AG09319 (cell line): ENCODE measurements around the gene OTOP1.
"Not testable (repeated sequence)": the region's sequence is repeated elsewhere in the genome, so short reads cannot be mapped to it uniquely, and the experiment has no call there.

ENCODE experiments used
- DNase-seq: peaks from one replicate; pipeline ENCODE4 v3.0.0-alpha.2; 2010; ENCODE audit warnings: low read depth; ENCODE audit errors: extremely low read depth
- TF ChIP-seq, protein P1 (sequence below): IDR thresholded peaks from 2 replicates; pipeline ENCODE4 v1.5.1; 2011; ENCODE audit warnings: low read depth, mild to moderate bottlenecking, inconsistent platforms, low read length, moderate library complexity

Gene OTOP1

DNA sequence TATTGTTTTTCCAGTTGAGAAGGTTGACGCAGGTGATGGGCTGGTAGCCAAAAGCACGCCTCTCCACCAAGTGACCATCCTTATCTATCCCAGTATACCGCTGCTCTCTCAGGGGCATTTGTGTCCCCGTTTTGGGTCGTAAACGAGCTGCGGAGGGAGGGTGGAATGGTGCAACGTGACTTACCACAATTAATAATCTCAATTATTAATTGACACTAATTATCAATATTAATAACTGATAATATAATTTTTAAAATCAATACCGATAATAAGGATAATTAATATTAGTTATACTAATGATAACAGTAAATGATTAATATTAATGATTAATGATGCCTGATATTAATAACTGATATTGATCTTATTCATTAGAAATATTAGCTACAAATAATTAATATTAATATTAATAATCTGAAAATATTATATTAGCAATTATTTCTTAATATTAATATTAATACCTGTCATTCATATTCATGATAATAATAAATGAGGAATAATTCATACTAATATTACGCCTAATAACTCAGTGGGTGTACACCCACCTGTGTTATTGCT is 56.1 kb downstream of the OTOP1 start:
- TF ChIP-seq, protein P1, sequence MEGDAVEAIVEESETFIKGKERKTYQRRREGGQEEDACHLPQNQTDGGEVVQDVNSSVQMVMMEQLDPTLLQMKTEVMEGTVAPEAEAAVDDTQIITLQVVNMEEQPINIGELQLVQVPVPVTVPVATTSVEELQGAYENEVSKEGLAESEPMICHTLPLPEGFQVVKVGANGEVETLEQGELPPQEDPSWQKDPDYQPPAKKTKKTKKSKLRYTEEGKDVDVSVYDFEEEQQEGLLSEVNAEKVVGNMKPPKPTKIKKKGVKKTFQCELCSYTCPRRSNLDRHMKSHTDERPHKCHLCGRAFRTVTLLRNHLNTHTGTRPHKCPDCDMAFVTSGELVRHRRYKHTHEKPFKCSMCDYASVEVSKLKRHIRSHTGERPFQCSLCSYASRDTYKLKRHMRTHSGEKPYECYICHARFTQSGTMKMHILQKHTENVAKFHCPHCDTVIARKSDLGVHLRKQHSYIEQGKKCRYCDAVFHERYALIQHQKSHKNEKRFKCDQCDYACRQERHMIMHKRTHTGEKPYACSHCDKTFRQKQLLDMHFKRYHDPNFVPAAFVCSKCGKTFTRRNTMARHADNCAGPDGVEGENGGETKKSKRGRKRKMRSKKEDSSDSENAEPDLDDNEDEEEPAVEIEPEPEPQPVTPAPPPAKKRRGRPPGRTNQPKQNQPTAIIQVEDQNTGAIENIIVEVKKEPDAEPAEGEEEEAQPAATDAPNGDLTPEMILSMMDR: no peak
- no peak for DNase-seq

DNA sequence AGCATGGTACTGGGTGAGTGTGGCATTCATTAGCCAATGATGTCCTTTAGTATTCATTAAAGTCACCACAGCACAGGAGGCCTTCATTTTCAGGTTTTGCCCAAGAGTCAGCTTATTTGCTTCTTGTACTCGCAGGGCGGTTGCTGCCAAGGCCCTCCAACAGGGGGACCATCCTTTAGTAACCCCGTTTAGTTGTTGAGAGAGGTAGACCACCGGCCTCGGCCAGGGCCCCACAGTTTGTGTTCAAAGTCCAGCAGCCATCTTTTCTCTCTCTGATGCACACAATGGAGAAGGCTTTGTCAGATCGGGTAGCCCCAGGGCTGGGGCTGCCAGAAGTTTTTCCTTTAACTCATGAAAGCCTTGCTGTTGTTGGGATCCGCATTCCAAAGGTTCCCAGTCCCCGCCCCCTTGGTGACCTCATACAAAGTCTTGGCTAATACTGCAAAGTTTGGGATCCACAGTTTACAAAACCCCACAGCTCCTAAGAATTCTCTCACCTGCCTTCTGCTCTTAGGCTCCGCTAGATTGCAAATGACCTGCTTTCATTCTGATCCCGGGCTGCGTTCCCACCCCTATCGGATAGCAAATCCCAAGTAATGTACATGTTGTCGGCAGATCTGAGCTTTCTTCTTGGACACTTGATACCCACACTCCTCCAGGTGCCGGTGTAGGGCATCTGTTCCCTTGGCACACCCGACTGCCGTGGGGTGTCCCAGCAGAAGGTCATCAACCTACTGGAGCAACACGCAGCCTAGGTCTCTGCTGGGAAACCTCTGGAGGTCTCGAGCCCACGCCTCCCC is 58.5 kb downstream of the OTOP1 start:
- DNase-seq: not testable (repeated sequence)

DNA sequence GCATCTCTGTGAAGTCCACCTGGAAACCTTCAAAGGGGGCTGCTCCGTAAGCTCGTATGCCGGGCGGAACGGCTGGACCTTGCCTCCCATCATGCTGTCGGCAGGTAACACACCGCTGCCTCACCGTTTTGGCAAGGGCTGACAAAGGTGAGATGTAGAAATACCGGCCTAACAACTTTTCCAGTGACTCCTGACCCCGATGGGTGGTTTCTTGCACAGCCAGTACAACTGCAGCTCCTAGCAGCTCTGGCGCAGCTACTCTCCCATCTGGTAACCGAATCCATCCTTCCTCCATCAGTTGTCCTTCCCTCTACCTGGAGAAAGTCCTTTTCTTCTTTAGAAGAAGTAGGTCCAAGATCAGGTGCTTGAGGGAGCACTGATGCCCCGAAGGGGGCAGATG is 59.7 kb downstream of the OTOP1 start:
- not testable (repeated sequence) for DNase-seq

DNA sequence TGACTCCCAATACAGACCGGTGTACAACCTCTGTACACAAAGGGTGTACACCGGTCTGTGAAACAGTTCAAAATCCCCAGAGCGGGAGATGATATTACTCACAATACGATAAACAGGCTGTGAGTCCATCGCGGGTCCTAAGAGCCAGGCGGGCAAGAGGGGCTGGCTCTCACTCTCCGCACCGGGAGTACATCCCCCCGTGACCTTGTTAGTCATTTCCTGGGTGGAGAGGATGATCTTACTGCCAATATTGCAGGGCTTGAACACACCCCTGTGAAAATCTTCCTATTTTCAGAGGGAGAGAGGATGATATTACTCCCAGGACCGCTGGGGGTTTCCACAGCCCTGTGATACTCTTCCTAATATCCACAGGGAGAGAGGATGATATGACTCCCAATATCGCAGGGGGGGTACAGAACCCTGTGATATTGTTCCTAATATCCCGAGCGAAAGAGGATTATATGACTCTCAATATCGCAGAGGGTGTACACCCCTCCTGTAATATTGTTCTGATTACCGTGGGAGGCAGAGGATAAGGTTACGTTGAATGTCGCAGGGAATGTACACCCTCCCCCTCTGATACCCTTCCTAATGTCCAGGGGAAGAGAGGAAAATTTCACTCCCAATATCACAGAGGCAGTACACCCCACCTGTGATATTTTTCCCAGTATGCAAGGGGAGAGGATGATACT is 60.9 kb downstream of the OTOP1 start:
- not testable (repeated sequence) for DNase-seq

DNA sequence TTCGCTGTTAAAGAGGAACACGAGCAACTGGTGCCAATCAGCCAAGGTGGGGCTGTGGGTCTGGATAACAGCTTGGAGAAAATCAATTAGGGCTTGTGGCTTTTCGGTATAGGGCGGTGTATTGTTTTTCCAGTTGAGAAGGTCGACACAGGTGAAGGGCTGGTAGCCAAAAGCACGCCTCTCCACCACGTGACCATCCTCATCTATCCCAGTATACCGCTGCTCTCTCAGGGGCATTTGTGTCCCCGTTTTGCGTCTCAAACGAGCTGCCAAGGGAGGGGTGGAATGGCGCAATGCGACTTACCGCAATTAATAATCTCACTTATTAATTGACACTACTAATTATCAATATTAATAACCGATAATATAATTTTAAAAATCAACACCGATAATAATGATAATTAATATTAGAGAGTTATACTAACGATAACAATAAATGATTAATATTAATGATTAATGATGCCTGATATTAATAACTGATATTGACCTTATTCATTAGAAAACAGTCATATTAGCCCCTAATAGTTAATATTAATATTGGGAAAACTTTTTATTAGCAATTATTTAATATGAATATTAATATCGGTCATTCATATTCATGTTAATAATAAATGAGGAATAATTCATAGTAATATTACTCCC is 62.1 kb downstream of the OTOP1 start:
- DNase-seq: not testable (repeated sequence)

DNA sequence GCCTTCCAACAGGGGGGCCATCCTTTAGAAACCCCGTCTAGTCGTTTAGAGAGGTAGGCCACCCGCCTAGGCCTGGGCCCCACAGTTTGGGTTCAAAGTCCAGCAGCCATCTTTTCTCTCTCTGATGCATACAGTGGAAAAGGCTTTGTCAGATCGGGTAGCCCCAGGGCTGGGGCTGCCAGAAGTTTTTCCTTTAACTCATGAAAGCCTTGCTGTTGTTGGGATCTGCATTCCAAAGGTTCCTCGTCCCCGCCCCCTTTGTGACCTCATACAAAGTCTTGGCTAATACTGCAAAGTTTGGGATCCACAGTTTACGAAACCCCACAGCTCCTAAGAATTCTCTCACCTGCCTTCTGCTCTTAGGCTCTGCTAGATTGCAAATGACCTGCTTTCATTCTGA is 64.5 kb downstream of the OTOP1 start:
- not testable (repeated sequence) for DNase-seq

DNA sequence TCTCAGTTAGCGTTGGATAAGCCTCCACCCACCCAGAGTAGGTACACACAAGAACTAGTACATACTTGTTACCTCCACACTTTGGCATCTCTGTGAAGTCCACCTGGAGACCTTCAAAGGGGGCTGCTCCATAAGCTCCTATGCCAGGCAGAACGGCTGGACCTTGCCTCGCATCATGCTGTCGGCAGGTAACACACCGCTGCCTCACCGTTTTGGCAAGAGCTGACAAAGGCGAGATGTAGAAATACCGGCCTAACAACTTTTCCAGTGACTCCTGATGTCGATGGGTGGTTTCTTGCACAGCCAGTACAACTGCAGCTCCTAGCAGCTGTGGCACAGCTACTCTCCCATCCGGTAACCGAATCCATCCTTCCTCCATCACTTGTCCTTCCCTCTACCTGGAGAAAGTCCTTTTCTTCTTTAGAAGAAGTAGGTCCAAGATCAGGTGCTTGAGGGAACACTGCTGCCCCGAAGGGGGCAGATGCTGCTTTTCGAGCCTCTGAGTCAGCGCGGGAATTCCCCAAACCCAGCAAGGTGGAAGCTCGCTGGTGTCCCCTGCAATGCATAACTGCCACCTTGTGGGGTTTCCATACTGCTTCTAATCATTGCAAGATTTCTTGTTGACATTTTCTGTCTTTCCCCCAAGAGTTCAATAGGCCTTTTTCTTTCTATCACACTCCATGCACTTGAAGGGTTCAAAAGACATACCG is 65.6 kb downstream of the OTOP1 start:
- DNase-seq: not testable (repeated sequence)

DNA sequence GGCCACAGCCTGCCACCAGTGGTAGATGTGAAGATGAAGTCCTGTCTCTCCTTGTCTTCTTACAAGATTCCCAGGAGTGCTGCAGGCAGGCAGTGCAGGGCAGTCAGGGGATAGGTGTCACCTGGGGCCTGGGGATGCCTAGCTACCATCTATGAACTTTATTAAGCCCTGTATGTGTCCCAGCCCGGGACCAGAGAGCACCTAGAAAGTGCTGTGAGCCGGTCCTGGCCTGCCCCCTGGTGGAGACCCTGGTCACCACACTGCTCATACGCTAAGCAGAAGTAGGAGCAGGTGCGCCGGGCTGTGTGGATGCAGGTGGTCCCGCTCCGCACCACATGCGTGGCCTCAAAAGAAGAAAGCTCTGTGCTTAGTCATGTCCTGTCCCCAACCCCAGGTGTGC is 81.1 kb downstream of the OTOP1 start:
- TF ChIP-seq, protein P1: peak; percentile 16
- DNase-seq: not testable (repeated sequence)

DNA sequence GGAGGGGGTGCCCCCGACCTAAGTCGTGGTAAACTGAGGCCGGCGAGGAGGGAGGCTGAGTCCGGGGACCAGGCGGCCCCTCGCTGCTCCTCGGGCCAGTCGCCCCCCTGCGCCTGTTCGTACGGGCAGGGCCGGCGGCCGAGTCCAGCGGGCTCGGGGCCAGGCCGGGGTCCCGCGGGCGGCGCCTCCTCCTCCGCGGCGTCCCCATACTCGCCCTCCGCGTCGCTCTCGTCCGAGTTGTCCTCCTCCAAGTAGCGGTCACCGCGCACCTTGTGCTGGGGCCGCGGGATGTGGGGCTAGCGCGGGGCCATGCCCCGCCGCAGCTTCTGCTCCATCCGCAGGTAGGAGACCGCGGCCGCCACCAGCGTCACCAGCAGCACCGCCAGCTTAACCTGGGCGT is 83.4 kb downstream of the OTOP1 start:
- not testable (repeated sequence) for DNase-seq

DNA sequence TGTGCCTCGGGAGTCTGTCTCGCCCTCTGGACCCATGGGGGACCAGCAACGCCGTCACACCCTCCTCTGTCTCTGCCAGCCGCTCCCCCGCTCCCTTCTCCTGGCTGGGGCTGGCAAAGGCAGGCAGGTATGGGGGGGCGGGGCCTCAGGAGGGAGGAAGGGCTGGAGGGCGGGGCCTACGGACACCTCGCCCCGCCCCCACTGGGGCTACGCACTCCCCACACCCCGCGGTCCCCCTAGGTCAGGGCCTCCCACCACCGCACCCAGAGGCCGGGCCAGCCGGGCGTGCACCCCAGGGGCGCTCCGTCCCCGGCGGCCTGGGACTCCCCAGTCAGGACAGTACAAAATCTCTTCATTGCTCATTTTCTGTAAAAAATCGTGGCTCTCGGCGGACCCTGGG is 84.0 kb downstream of the OTOP1 start:
- DNase-seq: not testable (repeated sequence)

DNA sequence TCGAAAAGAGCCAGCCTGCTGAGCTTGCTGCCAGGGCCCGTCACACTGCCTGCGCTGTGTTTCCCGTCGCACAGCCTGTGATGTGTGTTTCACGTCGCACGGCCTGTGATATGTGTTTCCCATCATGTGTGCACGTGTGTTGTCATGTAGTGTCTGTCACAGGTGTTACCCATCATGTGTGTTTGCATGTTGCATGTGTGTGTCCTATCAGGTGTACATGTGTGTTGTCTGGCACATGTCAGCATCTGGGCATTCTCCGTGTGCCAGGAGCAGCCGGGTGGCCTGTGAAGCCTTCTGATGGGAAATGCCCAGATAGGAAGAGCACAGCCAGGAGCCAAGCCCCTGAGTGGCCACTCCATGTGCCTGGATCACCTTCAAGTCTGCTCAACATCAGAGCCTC is 85.5 kb downstream of the OTOP1 start:
- DNase-seq: not testable (repeated sequence)
